Measurements from ENCODE around the gene BRD3.
A peak's percentile ranks its signal among the peaks of the same experiment; 100 is the strongest.

The BRD3 gene

GRCh38 chr9:134037641-134038040 lies 30.2 kb downstream of the BRD3 start:
- Histone ChIP-seq H3K27me3 (replicated peaks in 2 of 5; ENCODE audit: control insufficient read depth in 4 of 5, insufficient read depth in 5 of 5, low read length in 4 of 5) (no peaks in the 10 kb centered on the region), H3K36me3 (ENCODE audit: control insufficient read depth in 4 of 4, insufficient read depth in 4 of 4, low read length in 3 of 4) (peaks cover 28 to 93% (median 68%) of the 10 kb centered on the region in 4 experiments), H3K9me3 (ENCODE audit: control extremely low read depth in 1 of 5, control insufficient read depth in 4 of 5, insufficient read depth in 2 of 5, low read depth in 1 of 5, low read length in 4 of 5) (peaks cover 0 to 13% (median 8%) of the 10 kb centered on the region in 5 experiments), H3K4me3 (ENCODE audit: control insufficient read depth in 1 of 7, extremely low read depth in 1 of 7, insufficient read depth in 4 of 7, low read depth in 2 of 7, low read length in 6 of 7) (no peak overlapping the region), H3K27ac (ENCODE audit: insufficient read depth in 1 of 2, low read depth in 1 of 2, low read length in 2 of 2, poor library complexity in 1 of 2, severe bottlenecking in 2 of 2) (no peak overlapping the region), H3K4me1 (ENCODE audit: control extremely low read depth in 1 of 4, control insufficient read depth in 4 of 4, insufficient read depth in 4 of 4, low read length in 3 of 4) (no peaks in the 10 kb centered on the region)
- no CpG with 5 or more reads among the region's 2 CpGs for WGBS (ENCODE audit: insufficient coverage)
- ChIA-PET POLR2A (no interaction called here), CTCF (no interaction called here)
- peak in 1 of 3 donors; percentile 21 for DNase-seq

GRCh38 chr9:134036130-134036529 lies 31.7 kb downstream of the BRD3 start:
- peaks cover 0 to 13% (median 8%) of the 10 kb centered on the region in 5 experiments for H3K9me3 ChIP-seq (ENCODE audit: control extremely low read depth in 1 of 5, control insufficient read depth in 4 of 5, insufficient read depth in 2 of 5, low read depth in 1 of 5, low read length in 4 of 5)
- no peaks in the 10 kb centered on the region for H3K27me3 ChIP-seq (replicated peaks in 2 of 5; ENCODE audit: control insufficient read depth in 4 of 5, insufficient read depth in 5 of 5, low read length in 4 of 5)
- 91% methylated on average over 11 of the region's 16 CpGs for WGBS (ENCODE audit: insufficient coverage)
- peaks cover 28 to 94% (median 68%) of the 10 kb centered on the region in 4 experiments for H3K36me3 ChIP-seq (ENCODE audit: control insufficient read depth in 4 of 4, insufficient read depth in 4 of 4, low read length in 3 of 4)
- H3K27ac ChIP-seq (ENCODE audit: insufficient read depth in 1 of 2, low read depth in 1 of 2, low read length in 2 of 2, poor library complexity in 1 of 2, severe bottlenecking in 2 of 2), result no peak overlapping the region
- ChIA-PET POLR2A (no interaction called here), CTCF (no interaction called here)
- H3K4me3 ChIP-seq (ENCODE audit: control insufficient read depth in 1 of 7, extremely low read depth in 1 of 7, insufficient read depth in 4 of 7, low read depth in 2 of 7, low read length in 6 of 7), result no peak overlapping the region
- DNase-seq, result no peak
- H3K4me1 ChIP-seq (ENCODE audit: control extremely low read depth in 1 of 4, control insufficient read depth in 4 of 4, insufficient read depth in 4 of 4, low read length in 3 of 4), result no peaks in the 10 kb centered on the region

- ChIA-PET CTCF (interaction anchor here (1.4 kb wide), 1 partner anchor 8 kb away, joined by 6 read pairs; no protein-coding TSS in a partner anchor), POLR2A (no interaction called here)
- Histone ChIP-seq H3K27me3 (replicated peaks in 2 of 5; ENCODE audit: control insufficient read depth in 4 of 5, insufficient read depth in 5 of 5, low read length in 4 of 5) (no peaks in the 10 kb centered on the region), H3K36me3 (ENCODE audit: control insufficient read depth in 4 of 4, insufficient read depth in 4 of 4, low read length in 3 of 4) (peaks cover 26 to 93% (median 68%) of the 10 kb centered on the region in 4 experiments), H3K4me3 (ENCODE audit: control insufficient read depth in 1 of 7, extremely low read depth in 1 of 7, insufficient read depth in 4 of 7, low read depth in 2 of 7, low read length in 6 of 7) (no peak overlapping the region), H3K9me3 (ENCODE audit: control extremely low read depth in 1 of 5, control insufficient read depth in 4 of 5, insufficient read depth in 2 of 5, low read depth in 1 of 5, low read length in 4 of 5) (peaks cover 0 to 13% (median 8%) of the 10 kb centered on the region in 5 experiments), H3K4me1 (ENCODE audit: control extremely low read depth in 1 of 4, control insufficient read depth in 4 of 4, insufficient read depth in 4 of 4, low read length in 3 of 4) (no peaks in the 10 kb centered on the region), H3K27ac (ENCODE audit: insufficient read depth in 1 of 2, low read depth in 1 of 2, low read length in 2 of 2, poor library complexity in 1 of 2, severe bottlenecking in 2 of 2) (no peak overlapping the region)
- no peak for DNase-seq
- 96% methylated on average over 24 of the region's 28 CpGs for WGBS (ENCODE audit: insufficient coverage)
Observed at GRCh38 chr9:134035041-134036039, 32.5 kb downstream of the BRD3 start.

- Histone ChIP-seq H3K36me3 (ENCODE audit: control insufficient read depth in 4 of 4, insufficient read depth in 4 of 4, low read length in 3 of 4) (peaks cover 26 to 90% (median 63%) of the 10 kb centered on the region in 4 experiments), H3K4me3 (ENCODE audit: control insufficient read depth in 1 of 7, extremely low read depth in 1 of 7, insufficient read depth in 4 of 7, low read depth in 2 of 7, low read length in 6 of 7) (no peak overlapping the region), H3K4me1 (ENCODE audit: control extremely low read depth in 1 of 4, control insufficient read depth in 4 of 4, insufficient read depth in 4 of 4, low read length in 3 of 4) (no peaks in the 10 kb centered on the region), H3K27me3 (replicated peaks in 2 of 5; ENCODE audit: control insufficient read depth in 4 of 5, insufficient read depth in 5 of 5, low read length in 4 of 5) (no peaks in the 10 kb centered on the region), H3K9me3 (ENCODE audit: control extremely low read depth in 1 of 5, control insufficient read depth in 4 of 5, insufficient read depth in 2 of 5, low read depth in 1 of 5, low read length in 4 of 5) (peaks cover 0 to 11% (median 7%) of the 10 kb centered on the region in 5 experiments), H3K27ac (ENCODE audit: insufficient read depth in 1 of 2, low read depth in 1 of 2, low read length in 2 of 2, poor library complexity in 1 of 2, severe bottlenecking in 2 of 2) (no peak overlapping the region)
- ChIA-PET CTCF (interaction anchor here (1.4 kb wide), 1 partner anchor 9 kb away, joined by 6 read pairs; no protein-coding TSS in a partner anchor), POLR2A (no interaction called here)
- no peak for DNase-seq
- WGBS (ENCODE audit: insufficient coverage), result 95% methylated on average over 18 of the region's 19 CpGs
Observed at GRCh38 chr9:134034215-134035040, 33.4 kb downstream of the BRD3 start.

- Histone ChIP-seq H3K27ac (ENCODE audit: insufficient read depth in 1 of 2, low read depth in 1 of 2, low read length in 2 of 2, poor library complexity in 1 of 2, severe bottlenecking in 2 of 2) (no peak overlapping the region), H3K4me1 (ENCODE audit: control extremely low read depth in 1 of 4, control insufficient read depth in 4 of 4, insufficient read depth in 4 of 4, low read length in 3 of 4) (no peaks in the 10 kb centered on the region), H3K27me3 (replicated peaks in 2 of 5; ENCODE audit: control insufficient read depth in 4 of 5, insufficient read depth in 5 of 5, low read length in 4 of 5) (no peaks in the 10 kb centered on the region), H3K4me3 (ENCODE audit: control insufficient read depth in 1 of 7, extremely low read depth in 1 of 7, insufficient read depth in 4 of 7, low read depth in 2 of 7, low read length in 6 of 7) (no peak overlapping the region), H3K36me3 (ENCODE audit: control insufficient read depth in 4 of 4, insufficient read depth in 4 of 4, low read length in 3 of 4) (peaks cover 23 to 90% (median 60%) of the 10 kb centered on the region in 4 experiments), H3K9me3 (ENCODE audit: control extremely low read depth in 1 of 5, control insufficient read depth in 4 of 5, insufficient read depth in 2 of 5, low read depth in 1 of 5, low read length in 4 of 5) (peaks cover 0 to 5% (median 2%) of the 10 kb centered on the region in 5 experiments)
- DNase-seq, result no peak
- POLR2A ChIA-PET, result no interaction called here
- CTCF ChIA-PET, result interaction anchor here (1.4 kb wide), 1 partner anchor 10 kb away, joined by 6 read pairs; no protein-coding TSS in a partner anchor
- 97% methylated on average over 16 of the region's 26 CpGs for WGBS (ENCODE audit: insufficient coverage)
Observed at GRCh38 chr9:134033516-134034214, 34.2 kb downstream of the BRD3 start.

- CTCF ChIA-PET, result no interaction called here
- POLR2A ChIA-PET, result no interaction called here
- WGBS (ENCODE audit: insufficient coverage), result 91% methylated on average over 20 of the region's 40 CpGs
- Histone ChIP-seq H3K36me3 (ENCODE audit: control insufficient read depth in 4 of 4, insufficient read depth in 4 of 4, low read length in 3 of 4) (peaks cover 19 to 87% (median 59%) of the 10 kb centered on the region in 4 experiments), H3K27me3 (replicated peaks in 2 of 5; ENCODE audit: control insufficient read depth in 4 of 5, insufficient read depth in 5 of 5, low read length in 4 of 5) (no peaks in the 10 kb centered on the region), H3K4me1 (ENCODE audit: control extremely low read depth in 1 of 4, control insufficient read depth in 4 of 4, insufficient read depth in 4 of 4, low read length in 3 of 4) (no peaks in the 10 kb centered on the region), H3K9me3 (ENCODE audit: control extremely low read depth in 1 of 5, control insufficient read depth in 4 of 5, insufficient read depth in 2 of 5, low read depth in 1 of 5, low read length in 4 of 5) (no peaks in the 10 kb centered on the region), H3K27ac (ENCODE audit: insufficient read depth in 1 of 2, low read depth in 1 of 2, low read length in 2 of 2, poor library complexity in 1 of 2, severe bottlenecking in 2 of 2) (no peak overlapping the region), H3K4me3 (ENCODE audit: control insufficient read depth in 1 of 7, extremely low read depth in 1 of 7, insufficient read depth in 4 of 7, low read depth in 2 of 7, low read length in 6 of 7) (peak overlapping the region in 1 of 7 experiments; percentile 2)
- no peak for DNase-seq
Observed at GRCh38 chr9:134032456-134033222, 35.2 kb downstream of the BRD3 start.

All from common myeloid progenitor, CD34-positive (primary cell).